AG09309 (cell line): Measurements from ENCODE around the gene MYBPHL.

Source experiments
- DNase-seq: peaks from one replicate; pipeline ENCODE4 v3.0.0-alpha.2; 2010; ENCODE audit warnings: low read depth
- H3K4me3 ChIP-seq: 2 replicates; pipeline ENCODE4 v1.5.1; 2011; ENCODE audit warnings: mild to moderate bottlenecking, low read depth, low read length, moderate library complexity; ENCODE audit not compliant: control insufficient read depth
- CTCF ChIP-seq: IDR thresholded peaks from 2 replicates; pipeline ENCODE4 v1.5.1; 2011; ENCODE audit warnings: mild to moderate bottlenecking, low read depth, low read length, inconsistent platforms; ENCODE audit not compliant: insufficient read depth, control insufficient read depth; ENCODE audit errors: missing control alignments

MYBPHL gene

GRCh38 chr1:109319114-109319513 is 12.3 kb upstream of the MYBPHL start:
- no peak for TF ChIP-seq CTCF
- no peak overlapping the region for H3K4me3 ChIP-seq
- no peak for DNase-seq

GRCh38 chr1:109316506-109316905 is 9.7 kb upstream of the MYBPHL start:
- TF ChIP-seq CTCF, result no peak
- no peak for DNase-seq
- no peak overlapping the region for H3K4me3 ChIP-seq

GRCh38 chr1:109315288-109315687 is 8.5 kb upstream of the MYBPHL start:
- H3K4me3 ChIP-seq, result no peak overlapping the region
- DNase-seq, result no peak
- no peak for TF ChIP-seq CTCF

GRCh38 chr1:109314795-109315194 is 8.0 kb upstream of the MYBPHL start:
- no peak for DNase-seq
- TF ChIP-seq CTCF, result no peak

GRCh38 chr1:109312978-109313775 is 6.4 kb upstream of the MYBPHL start:
- DNase-seq, result no peak
- no peak overlapping the region for H3K4me3 ChIP-seq
- no peak for TF ChIP-seq CTCF

More at GRCh38 chr1:109314795-109315194, 8.0 kb upstream of the MYBPHL start:
- no peak overlapping the region for H3K4me3 ChIP-seq

GRCh38 chr1:109312246-109312645 is 5.4 kb upstream of the MYBPHL start:
- TF ChIP-seq CTCF, result no peak
- no peak overlapping the region for H3K4me3 ChIP-seq
- DNase-seq, result no peak
